HG03280 (cell line): ENCODE measurements around the gene FRMD4B.

Experiments
- ATAC-seq: cut with Tn5 transposase; IDR thresholded peaks from one replicate; pipeline ENCODE4 v1.9.1; 2021; ENCODE audit warnings: mild to moderate bottlenecking, moderate library complexity; ENCODE audit not compliant: unreplicated experiment

The FRMD4B gene

DNA sequence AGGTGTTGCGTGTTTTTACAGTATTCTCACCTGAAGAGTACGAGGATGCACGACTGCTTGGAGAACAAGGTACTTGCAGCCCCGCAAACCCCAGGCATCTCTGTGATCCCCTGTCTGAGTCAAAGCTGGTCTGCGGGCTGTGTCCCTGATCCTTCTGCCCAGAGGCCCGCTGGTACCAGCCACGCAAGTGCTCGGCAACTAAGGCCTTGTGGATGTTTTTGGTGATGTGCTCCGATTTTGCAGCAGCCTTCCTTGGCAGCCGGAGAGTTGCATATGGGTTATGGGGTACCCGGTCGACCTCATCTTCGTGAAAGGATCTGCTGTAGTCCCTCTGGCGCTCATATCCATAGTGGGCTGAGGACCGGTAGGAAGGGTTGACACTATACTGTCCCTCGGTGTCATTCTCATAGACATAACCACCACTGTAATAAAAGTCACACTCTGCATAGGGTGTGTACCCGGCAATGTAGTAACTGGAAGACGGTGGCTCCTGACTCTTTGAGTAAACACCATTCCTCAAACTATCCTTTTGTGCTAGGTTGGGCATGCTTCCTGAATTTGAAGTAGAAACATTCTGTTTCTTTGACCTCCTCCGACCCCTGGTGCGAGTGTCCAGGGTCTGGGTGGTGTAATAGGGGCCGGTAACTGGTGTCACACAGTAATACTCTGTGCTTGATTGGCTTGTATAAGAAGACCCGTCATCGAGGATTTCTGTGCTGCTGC is 204.9 kb downstream of the FRMD4B start:
- no peak for ATAC-seq

DNA sequence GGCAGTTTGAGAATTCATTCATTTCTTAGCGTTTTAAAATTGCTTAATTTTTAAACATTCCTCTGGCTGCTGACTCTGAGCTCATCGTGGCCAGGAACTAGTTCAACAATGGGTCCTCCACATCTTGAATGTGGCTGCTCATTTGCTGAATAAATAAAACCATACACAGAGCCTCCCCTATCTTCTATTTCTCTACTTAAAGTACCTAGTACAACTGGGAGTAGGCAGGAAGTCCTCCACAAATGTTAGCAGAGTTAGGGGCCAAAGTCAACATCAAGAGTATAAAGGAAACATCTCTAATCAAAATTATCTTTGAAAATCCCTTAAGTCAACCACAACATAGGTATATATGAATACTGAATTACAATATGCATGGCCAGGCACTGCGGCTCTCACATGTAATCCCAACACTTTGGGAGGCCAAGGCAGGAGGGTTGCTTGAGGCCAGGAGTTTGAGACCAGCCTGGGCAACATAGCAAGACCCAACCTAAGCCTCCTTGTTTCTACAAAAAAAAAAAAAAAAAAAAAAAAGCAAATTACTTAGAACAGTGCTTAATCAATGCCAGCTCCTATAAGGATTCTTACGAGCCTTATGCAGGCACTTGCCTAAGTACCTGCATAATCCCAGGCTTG is 206.0 kb downstream of the FRMD4B start:
- no peak for ATAC-seq

DNA sequence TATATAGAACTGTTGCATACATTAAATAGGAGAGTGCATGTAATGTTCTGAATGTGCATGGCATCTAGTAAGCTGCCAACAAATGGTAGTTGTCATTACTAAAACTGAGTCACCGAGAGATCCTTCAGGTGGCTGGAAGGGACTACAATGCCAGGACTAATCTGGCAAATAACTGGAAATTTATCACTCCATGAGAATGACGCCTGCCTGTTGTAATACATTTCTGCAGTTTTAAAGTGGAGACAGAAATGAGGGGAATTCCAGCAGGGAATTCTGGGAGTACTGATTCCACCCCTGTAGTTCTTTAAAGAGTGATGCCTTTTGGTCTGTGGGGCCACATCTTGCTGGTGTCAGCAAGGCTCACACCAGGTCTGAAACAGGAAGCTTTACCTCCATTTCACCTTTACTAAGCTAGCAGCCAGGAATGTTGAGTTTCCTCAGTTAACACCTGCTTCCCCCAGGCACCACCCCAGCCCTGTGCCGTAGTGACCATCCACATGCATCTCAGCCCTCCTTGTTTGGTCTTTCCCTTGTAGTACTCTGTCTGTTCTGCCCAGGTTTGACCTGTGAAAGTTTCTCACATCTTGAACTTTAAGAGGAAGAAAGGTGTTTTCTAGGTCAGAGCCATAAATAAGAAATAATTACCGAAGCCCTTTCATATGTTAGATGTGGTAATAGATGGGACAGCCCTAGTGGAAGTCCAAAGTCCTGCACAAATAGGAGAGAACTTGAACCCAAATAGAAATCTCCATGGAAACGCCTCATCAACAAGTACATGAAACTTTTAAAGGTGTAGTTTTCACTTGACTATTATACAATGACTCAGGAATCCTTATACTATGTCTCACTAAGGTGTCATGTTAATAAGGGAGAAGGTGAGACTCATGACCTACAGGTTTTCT is 206.8 kb downstream of the FRMD4B start:
- no peak for ATAC-seq

DNA sequence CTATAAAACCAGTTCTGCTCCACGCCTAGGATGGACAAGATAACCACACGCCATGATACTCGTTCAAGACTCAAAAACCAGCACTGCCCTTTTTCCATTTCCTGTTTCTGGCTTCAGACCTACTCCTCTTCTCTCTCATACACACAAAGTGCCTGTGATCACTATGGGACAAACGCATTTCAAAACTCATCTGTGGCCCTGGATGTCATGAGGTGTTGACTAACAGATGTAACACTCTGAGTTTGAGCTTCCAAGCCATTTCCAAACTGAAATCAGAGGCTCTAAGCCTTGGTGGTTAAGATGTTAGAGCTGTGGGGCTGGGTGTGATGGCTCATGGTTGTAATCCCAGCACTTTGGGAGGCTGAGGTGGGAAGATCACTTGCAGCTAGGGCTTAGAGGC is 207.8 kb downstream of the FRMD4B start:
- ATAC-seq, result no peak

DNA sequence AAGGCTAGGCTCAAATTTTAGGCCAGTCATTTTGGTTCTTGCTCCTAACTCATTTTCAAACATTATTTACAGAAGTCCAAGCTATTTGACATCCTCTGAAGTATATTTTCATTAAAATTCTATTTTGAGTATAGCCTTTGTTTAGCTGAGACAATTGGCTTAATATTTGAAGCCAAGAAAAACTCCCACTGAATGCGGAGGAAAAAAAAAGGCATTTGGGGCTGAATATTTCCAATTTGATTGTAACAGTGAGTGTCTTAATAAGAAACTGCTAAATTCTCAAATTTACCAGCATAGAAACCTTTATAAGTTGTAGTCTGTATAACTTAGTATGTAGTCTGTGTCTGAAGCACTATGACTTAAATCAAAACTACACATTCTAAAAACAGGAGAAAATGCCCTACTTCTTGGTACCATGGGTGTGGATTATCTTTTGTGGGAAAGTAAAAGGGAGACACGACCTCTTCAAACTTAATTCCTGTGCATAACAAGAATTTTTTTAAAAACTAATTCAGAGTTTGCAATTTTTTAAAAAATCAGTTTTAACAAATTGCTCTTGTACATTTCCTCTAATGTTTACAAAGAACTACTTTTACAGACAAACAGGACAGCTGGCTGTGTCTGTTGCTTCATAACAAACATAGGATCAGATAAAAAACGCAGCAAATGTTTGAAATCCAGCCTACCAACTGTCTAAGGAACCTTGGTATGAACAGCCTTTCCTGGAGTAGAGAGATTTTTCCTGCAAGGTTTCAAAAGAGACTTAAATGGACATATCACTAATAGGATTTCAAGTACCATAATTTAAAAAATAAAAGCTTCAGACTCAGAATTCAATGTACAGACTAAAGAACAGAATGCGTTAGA is 210.8 kb downstream of the FRMD4B start:
- ATAC-seq, result no peak

DNA sequence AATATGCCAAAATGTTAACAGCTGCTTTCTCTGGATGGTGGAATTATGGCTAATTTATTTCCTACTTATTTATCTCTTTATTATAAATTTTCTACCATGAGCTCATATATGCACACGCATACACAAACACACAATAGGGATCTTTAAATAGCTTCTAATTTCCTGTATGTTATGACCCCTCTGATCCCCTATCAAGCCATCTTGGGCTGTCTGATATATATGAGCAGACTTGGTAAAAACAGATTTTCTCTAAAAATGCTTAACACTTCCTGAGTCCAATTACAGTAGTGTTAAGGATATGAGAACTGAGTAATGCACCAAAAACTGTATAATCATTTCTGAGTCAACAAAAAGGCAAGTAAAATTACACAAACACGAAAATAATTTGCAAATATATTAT is 211.4 kb downstream of the FRMD4B start:
- ATAC-seq, result no peak

DNA sequence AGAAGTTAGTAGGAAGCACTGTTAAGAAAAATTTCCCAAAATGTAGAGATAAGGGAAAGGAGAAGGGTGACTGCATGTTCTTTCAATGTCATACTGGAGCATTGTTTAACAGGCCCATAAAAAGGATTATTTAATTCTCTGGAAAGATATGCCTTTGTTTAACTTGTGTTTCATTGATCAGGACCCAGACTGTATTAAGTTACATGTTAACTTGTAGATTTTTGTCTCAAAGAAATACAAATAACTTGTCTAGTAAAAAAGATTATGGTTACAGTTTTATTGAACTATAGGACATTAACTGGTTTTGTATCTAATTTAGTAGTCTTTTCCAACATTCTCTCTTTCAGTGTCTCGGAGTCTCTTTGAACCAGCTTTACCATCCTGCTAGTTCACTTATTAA is 213.8 kb downstream of the FRMD4B start:
- no peak for ATAC-seq

DNA sequence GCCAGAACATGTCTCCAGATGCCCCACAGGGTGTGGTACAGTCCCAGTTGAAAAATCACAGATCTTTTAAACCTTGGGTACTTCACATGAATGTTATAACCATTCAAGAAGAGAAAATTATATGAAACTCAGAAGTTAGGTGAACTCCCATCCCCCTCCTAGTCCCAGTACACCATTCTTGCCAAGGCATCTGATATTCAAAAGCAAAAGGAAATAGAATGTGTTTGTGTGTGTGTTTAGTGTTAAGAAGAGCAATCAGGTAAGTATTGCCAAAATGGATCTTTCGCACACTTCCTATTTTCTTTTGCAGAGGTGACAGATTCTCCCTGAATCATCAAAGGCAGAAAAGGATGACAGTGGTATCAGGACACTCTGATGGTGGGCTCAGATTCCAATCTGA is 219.4 kb downstream of the FRMD4B start:
- ATAC-seq, result no peak

DNA sequence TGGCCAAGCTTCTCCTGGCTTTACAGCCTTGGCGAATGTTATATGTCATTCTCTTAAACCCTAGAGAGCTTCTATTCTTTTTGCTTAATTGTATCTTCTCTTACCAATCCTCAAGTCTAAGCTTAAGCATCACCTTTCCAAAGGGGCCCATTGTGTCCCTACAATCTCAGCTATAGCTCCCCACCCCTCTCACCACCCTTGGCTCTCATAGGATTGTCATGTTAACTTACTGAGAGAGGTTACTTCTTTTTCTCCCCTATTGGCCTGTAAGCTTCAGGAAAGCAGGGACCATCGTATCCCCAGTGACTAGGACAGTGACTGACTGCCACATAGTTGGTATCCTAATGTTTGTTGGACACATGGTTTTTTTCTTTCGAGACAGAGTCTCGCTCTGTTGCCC is 220.1 kb downstream of the FRMD4B start:
- no peak for ATAC-seq

DNA sequence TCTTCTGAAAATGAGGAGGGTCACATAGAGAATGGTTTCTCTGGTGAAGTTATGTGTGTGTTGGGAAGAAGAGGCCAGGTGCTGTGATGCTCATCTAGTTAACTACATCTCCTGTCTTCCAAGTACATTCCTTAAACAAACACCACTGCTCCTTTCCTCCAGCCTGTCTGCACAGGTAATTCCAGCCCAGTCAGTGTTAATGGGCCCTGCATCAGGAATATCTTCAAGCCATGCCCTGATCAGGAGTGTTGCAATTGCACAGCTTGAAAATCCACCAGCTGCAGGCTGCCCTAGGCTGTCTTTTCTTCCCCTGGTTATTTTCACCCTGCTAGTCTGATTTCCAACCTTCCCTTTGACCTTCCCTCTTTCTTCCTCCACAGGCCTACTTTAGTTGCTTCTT is 221.6 kb downstream of the FRMD4B start:
- ATAC-seq, result no peak

DNA sequence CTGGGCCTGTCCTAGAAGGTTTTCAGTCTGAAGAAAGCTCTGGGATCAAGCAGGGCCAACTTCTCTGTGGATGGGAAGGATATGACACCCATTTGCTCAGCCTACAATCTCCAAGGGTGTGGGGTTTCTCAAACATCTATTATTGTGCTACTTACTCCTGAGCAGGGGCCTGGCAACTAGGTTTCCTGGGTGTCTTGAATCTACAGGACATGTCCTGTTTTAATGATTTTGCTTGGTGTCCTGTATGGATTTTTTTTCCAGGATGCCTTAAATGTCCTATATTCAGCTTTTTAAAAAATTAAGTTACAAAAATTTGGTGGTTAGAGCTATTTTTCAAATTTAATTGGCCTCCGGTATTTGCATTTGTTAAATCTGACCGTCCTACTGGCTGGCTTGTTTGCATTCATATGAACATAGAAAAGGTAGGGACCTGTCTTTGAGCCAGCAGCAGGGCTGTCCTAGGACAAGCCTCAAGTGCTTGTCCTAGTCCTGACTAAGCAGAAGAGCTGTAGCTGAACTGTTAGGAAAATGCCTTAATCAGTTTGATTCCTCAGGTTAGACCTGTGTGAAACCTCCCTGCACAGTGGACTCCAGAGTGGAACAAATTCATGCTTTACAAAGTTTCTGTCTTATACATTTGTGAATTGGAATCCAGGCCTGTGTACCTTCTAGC is 223.4 kb downstream of the FRMD4B start:
- ATAC-seq, result no peak

DNA sequence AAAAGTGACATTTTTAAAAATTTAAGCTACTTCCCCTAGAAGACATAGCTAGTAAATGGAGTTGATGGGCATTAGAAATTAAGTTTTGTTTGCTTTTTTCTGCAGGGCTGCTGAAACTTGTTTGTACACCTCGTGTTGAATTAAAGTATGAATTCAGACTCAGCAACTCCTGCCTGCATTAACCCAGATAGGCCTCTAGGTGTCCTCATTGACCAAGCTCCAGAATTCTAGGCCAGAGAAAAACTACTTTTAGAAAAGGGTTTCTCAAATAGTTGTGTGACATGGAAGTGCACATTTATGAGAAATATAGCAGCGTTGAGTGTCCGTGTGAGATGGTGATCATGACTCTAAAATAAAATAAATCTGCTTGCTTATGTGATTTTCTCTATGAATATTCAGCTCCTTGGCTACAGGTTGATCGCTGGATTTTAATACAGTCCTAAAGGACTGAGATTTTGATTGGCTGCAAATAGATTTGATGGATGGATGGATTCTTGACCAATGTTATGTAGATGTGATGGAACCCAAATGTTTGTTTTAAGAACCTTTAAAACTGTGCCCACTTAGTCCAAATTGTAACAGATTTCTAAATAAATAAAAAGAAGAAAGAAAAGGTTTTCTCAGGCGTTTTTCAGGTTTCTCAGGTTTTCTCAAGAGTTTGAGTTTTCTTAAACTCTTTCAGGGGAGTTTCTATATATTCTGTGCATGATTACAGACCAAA is 224.1 kb downstream of the FRMD4B start:
- peak; percentile 52 for ATAC-seq

DNA sequence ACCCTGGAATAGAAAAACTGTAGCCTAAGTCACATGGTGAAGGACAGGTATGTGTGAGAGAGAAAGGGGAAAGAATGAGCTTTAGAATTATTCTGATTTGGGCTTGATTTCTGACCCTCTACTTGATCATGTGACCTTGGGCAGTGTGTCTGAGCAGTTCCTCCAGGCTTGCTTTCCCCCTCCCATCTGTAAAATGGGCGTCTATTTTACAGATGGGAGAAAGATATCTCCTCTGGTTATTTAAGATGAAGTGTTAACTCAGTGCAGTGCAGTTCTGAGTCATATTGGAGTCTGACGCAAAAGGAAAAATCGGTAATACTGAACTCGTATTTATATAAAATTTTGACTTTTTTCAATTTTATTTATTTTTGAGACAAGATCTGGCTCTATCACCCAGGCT is 225.4 kb downstream of the FRMD4B start:
- ATAC-seq, result no peak

DNA sequence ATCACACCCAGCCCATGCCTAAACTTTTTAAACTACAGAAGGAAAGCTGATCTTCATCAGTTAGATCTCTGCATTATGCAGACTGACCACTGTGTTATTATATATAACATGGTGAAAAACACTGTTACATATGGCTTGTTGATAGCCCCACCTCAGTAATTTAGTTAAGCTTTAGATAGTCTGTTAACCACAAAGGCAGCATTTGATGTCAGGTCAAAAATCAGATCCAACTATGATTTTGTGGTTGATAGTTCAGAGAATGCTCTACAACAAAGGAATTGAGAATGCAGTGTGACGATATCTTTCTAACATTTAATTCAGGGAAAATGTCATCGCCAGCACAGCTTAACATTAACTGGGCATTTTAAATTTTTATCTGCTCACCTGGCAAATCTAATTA is 225.8 kb downstream of the FRMD4B start:
- ATAC-seq, result no peak

DNA sequence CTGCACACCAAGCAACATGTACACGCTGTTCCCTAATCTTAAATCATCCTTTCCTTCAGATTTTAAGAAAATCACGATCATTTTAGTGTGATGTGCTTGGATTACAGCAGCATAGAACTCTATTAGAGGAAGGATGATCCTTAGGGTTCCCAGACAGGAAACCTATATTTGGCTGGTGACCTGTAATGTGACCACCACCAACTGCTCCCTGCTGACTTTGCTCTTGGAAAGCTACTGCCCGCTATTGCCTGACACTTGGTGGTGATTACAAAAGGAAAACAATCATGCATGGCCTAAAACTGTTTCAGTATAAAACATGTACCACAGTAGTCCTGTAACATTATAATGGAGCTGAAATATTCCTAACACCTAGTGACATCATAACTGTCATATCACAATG is 236.3 kb downstream of the FRMD4B start:
- ATAC-seq, result no peak

DNA sequence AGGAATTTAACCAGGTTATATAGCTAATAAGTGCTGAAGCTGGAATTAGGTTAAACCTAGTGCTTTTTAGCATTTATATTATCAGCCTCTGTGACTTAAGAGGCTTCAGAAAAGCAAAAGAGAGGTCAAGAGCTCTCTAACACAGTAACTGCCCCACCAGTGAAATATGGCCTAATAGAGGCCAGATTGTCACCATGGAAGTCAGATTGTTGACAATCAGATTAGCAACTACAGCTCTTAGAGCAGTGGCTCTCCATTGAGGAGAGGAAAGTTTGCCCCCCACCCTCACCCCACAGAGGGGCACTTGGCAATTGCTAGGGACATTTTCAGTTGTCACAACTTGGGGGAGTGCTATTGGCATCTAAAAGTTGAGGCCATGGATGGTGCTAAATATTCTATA is 240.2 kb downstream of the FRMD4B start:
- no peak for ATAC-seq

DNA sequence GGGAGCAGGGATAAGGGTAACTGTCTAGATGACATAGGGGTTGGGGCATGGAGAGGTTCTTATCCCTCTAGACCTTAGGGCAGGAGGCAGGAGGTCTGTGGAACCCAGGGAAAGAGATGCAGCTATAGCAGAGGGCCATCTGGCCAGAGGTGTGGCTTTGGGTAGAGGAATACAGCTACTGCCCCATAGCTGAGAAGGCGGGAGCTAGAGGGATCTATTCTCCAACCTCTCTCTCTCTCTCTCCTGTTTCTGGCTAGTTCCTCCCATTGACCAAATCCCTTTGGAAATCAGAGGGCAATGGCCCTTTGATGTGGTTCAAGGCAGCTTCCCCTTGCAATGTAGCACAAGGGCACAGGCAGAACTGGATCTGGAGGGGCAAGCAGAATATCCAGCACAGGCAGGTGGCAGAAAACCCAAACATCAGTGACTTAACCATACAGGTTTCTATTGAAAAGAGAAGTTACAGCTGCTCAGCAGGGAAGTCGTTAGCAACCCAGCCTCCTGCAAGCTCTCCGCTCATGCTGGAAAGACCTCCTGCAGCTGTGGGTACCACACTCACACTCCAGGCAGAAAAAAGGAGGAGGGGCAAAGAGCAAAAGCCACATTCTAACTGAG is 241.2 kb downstream of the FRMD4B start:
- ATAC-seq, result no peak

DNA sequence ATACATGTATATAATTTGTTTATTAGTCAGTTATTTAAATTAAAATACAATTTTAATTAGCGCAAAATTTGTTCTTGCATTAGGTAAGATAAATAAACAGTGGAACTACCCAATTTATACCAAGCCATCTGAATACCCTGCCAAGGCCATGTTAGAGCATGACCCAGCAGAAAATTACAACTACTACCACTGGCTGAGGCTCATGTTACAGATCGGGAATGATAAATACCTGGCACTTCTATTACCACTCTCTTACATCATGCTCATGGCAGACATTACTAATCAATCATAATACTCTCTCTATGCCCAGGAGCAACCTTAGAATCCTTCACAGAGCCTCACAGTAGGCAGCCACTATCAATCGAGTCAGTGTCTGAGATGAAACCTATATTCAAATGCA is 242.3 kb downstream of the FRMD4B start:
- no peak for ATAC-seq

DNA sequence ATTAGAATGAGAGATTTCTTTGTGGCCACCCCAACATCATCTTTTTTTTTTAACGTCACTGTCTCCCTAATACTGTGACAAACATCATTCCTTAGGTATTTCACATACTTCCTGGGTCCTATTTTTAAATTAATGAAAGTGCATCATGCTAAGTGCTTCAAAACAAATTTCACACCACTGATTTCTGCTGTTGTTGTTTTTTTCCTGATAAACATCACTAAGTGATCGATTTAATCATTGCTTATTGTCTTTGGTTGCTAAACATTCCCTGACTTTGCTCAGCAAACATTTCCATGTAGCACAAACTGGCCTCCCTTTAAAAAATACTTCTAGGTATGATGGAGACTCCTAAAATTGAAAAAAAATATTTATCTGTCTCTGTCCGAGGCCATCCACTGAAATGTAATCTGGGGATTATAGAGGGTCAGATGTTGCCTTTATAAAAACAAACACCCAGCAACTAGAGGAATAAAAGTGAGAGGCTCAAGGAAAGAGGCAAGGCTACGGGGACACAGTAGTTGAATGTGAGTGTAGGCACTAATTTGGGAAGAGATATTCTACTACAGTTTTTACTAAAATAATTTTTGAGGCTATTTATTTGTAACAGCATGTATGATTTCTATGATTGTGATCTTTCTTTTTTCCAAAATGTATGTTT is 243.0 kb downstream of the FRMD4B start:
- ATAC-seq, result no peak
